Activated CD8-positive, alpha-beta memory T cell treated with anti-CD3 and anti-CD28 coated beads for 1 hour (primary cell): ENCODE data around the gene CNOT1.
"Not testable (repeated sequence)": the region's sequence is repeated elsewhere in the genome, so short reads cannot be mapped to it uniquely, and the experiment has no call there.

ENCODE experiments used
- DNase-seq, 2 donors: peaks; one replicate each; pipeline ENCODE4 v3.0.0-alpha.2; 2020; ENCODE audit warnings: low read depth in 1 of 2; ENCODE audit errors: extremely low read depth in 1 of 2

CNOT1 gene

GRCh38 chr16:58629733-58630640 is at the start of gene CNOT1:
Gene CNOT1, minus strand, starts transcription at chr16:58629826. Its CDS starts 30,489 bp downstream, at chr16:58599337.
- DNase-seq: peak; percentile 92 to 94

- no peak for DNase-seq
Observed at GRCh38 chr16:58678716-58679115, 49.1 kb upstream of the CNOT1 start.

GRCh38 chr16:58678269-58678668 is 48.6 kb upstream of the CNOT1 start:
- DNase-seq: no peak

- DNase-seq: no peak
Observed at GRCh38 chr16:58670946-58671583, 41.4 kb upstream of the CNOT1 start.

GRCh38 chr16:58670177-58670576 is 40.6 kb upstream of the CNOT1 start:
- no peak for DNase-seq

- DNase-seq: no peak
Observed at GRCh38 chr16:58665200-58665599, 35.6 kb upstream of the CNOT1 start.

- DNase-seq: no peak
Observed at GRCh38 chr16:58661199-58661830, 31.7 kb upstream of the CNOT1 start.

- not testable (repeated sequence) for DNase-seq
Observed at GRCh38 chr16:58659911-58660310, 30.3 kb upstream of the CNOT1 start.

GRCh38 chr16:58658796-58659211 is 29.2 kb upstream of the CNOT1 start:
- no peak for DNase-seq

- no peak for DNase-seq
Observed at GRCh38 chr16:58656899-58657298, 27.3 kb upstream of the CNOT1 start.

GRCh38 chr16:58655215-58655596 is 25.6 kb upstream of the CNOT1 start:
- no peak for DNase-seq

- no peak for DNase-seq
Observed at GRCh38 chr16:58654560-58655214, 25.1 kb upstream of the CNOT1 start.

- DNase-seq: no peak
Observed at GRCh38 chr16:58652741-58653140, 23.1 kb upstream of the CNOT1 start.

- DNase-seq: no peak
Observed at GRCh38 chr16:58651965-58652348, 22.3 kb upstream of the CNOT1 start.

GRCh38 chr16:58649707-58650106 is 20.1 kb upstream of the CNOT1 start:
- DNase-seq: no peak

GRCh38 chr16:58647107-58647506 is 17.5 kb upstream of the CNOT1 start:
- DNase-seq: no peak

- DNase-seq: no peak
Observed at GRCh38 chr16:58644765-58645487, 15.3 kb upstream of the CNOT1 start.

- no peak for DNase-seq
Observed at GRCh38 chr16:58644108-58644507, 14.5 kb upstream of the CNOT1 start.

GRCh38 chr16:58640949-58641348 is 11.3 kb upstream of the CNOT1 start:
- DNase-seq: no peak

- no peak for DNase-seq
Observed at GRCh38 chr16:58639836-58640235, 10.2 kb upstream of the CNOT1 start.

- DNase-seq: no peak
Observed at GRCh38 chr16:58639230-58639629, 9.6 kb upstream of the CNOT1 start.
